Adrenal gland (tissue), 12 donors: ENCODE data around the gene RMND5B. TPM values are rescaled to one million over a fixed set of nuclear protein-coding genes. Genes with fewer than 3 reads are reported as not detected.

ENCODE experiments used
- DNase-seq, 7 donors: peaks; one replicate each; pipeline ENCODE4 v3.0.0-alpha.2; 2019 to 2020
- H3K27ac ChIP-seq, 5 donors: fragments of 200-600 bp; sonication (generic) in 4 of 5; 1 replicate in 3 of 5; 2 replicates in 2 of 5; pipeline versions ENCODE4 v1.5.1 to v1.8.0; 2016 to 2020; ENCODE audit warnings: mild to moderate bottlenecking in 1 of 5
- H3K27me3 ChIP-seq: fragments of 200-600 bp; 2 replicates; pipeline ENCODE4 v1.8.0; 2021
- H3K36me3 ChIP-seq, 2 donors: fragments of 200-600 bp; replicated peaks in 1 of 2; 1 replicate in 1 of 2; 2 replicates in 1 of 2; pipeline versions ENCODE4 v1.5.1 to v1.8.0; 2018 to 2022
- H3K4me1 ChIP-seq, 2 donors: fragments of 200-600 bp; replicated peaks in 1 of 2; 1 replicate in 1 of 2; 2 replicates in 1 of 2; pipeline versions ENCODE4 v1.5.1 to v1.8.0; 2018 to 2021
- H3K4me3 ChIP-seq, 4 donors: fragments of 200-600 bp; sonication (generic) in 3 of 4; one replicate each; pipeline ENCODE4 v1.5.1; 2016 to 2018
- H3K9me3 ChIP-seq, 3 donors: fragments of 200-600 bp; sonication (generic) in 1 of 3; replicated peaks in 1 of 3; 1 replicate in 2 of 3; 2 replicates in 1 of 3; pipeline versions ENCODE4 v1.5.1 to v1.8.0; 2016 to 2021
- CTCF ChIP-seq, 6 experiments: fragments of 450-650 bp in 4 of 6; fragments of 200-600 bp in 2 of 6; sonication (generic) in 1 of 6; IDR thresholded peaks; 1 replicate in 5 of 6; 2 replicates in 1 of 6; pipeline versions ENCODE4 v1.5.1 to v1.8.0; 2016 to 2021; ENCODE audit warnings: antibody characterized with exemption in 6 of 6, mild to moderate bottlenecking in 2 of 6, moderate library complexity in 1 of 6
- POLR2A ChIP-seq, 2 donors: fragments of 450-650 bp; IDR thresholded peaks; one replicate each; pipeline ENCODE4 v1.6.1; 2017; ENCODE audit warnings: antibody characterized with exemption in 2 of 2, mild to moderate bottlenecking in 2 of 2, moderate library complexity in 1 of 2
- WGBS, 4 donors: extraction: QIAGEN DNeasy Blood & Tissue Kit in 2 of 4; methylation state at CpG; one replicate each; pipeline versions ENCODE4 v1.1.5 to v1.1.7; 2013 to 2017; 5-methylcytosine and 5-hydroxymethylcytosine counted together
- intact Hi-C, 2 donors: fragments of 100-400 bp; cut with DNase I; formaldehyde crosslinking; loops; one replicate each; pipeline versions ENCODE4 v1.14.1 to v1.15.0; 2022 to 2023
- polyA plus RNA-seq, 3 donors: library from polyadenylated mRNA; stranded (reverse); fragments of 200-250 nt in 2 of 3; fragments of 350-450 nt in 1 of 3; fragmentation: Illumina TruSeq in 1 of 3; extraction: RNeasy Lipid Tissue Mini Kit (QIAGEN cat#74804) in 1 of 3; gene quantifications; one replicate each; pipeline ENCODE4 v1.2.3, GENCODE V29; 2013 to 2014
- total RNA-seq, 9 donors: library from RNA; depleted of rRNA in 4 of 9; stranded (reverse); fragments of >200 nt in 4 of 9; fragments of 120-200 nt in 1 of 9; fragmentation: NEBNext Ultra II Directional in 1 of 9; extraction: Animal tissue kit (Norgen Biotek cat#: 25700) in 1 of 9; gene quantifications; one replicate each; pipeline versions ENCODE4 v1.1.0 to v1.2.4, GENCODE V29; 2013 to 2023
- donor health status: healthy with polysubstance abuse.
- donor health status: Bipolar disorder and iron deficiency.
- donor health status: DM: yes; HTN: yes; CAD: no.
- donor health status: DM: no; HTN: no; CAD: no.
- donor health status: DM: no; HTN: no; CAD: no.
- donor health status: DM: yes; HTN: yes; CAD: no.

Gene RMND5B
- total and polyA plus RNA-seq, 12 donors = 28.1 to 51.4 (median 37.0) TPM

- Histone ChIP-seq H3K27me3 (no peaks in the 10 kb centered on the region), H3K36me3 (no peaks in the 10 kb centered on the region), H3K9me3 (no peaks in the 10 kb centered on the region), H3K4me1 (peaks cover 0 to 8% of the 10 kb centered on the region in 2 donors), H3K4me3 (no peak overlapping the region), H3K27ac (no peak overlapping the region)
- no peak for DNase-seq
- WGBS, 4 donors = 83 to 86% (median 85%) methylated on average over 8 to 11 of the region's 11 CpGs
- no peak for TF ChIP-seq CTCF (IDR thresholded peaks at IDR 0.05)
- no peak for TF ChIP-seq POLR2A (IDR thresholded peaks at IDR 0.05)
- intact Hi-C loops = no loop called here
Observed at GRCh38 chr5:178198706-178199105, 67.9 kb downstream of the RMND5B start.

GRCh38 chr5:178199581-178200434, 69.0 kb downstream of the RMND5B start:
- H3K27me3 ChIP-seq = no peaks in the 10 kb centered on the region
- DNase-seq = no peak
- TF ChIP-seq CTCF (IDR thresholded peaks at IDR 0.05) = no peak
- TF ChIP-seq POLR2A (IDR thresholded peaks at IDR 0.05) = no peak
- intact Hi-C loops = no loop called here
- WGBS, 4 donors = 73 to 79% (median 75%) methylated on average over 12 of the region's 12 CpGs
- no peak overlapping the region for H3K4me3 ChIP-seq
- H3K9me3 ChIP-seq = no peaks in the 10 kb centered on the region
- H3K4me1 ChIP-seq = peaks cover 0 to 8% of the 10 kb centered on the region in 2 donors
- no peaks in the 10 kb centered on the region for H3K36me3 ChIP-seq
- no peak overlapping the region for H3K27ac ChIP-seq

Other genes starting within 250 kb of the RMND5B start
- gene PROP1, start 134.8 kb upstream of the RMND5B start, total RNA-seq = not detected
- not detected for gene PROP1, start 134.8 kb upstream of the RMND5B start, polyA plus RNA-seq
- 1 to 10 TPM in 4 of 9 donors, under 1 TPM in 5; 0.39 to 2.1 (median 0.91) TPM for gene N4BP3, start 17.5 kb upstream of the RMND5B start, total RNA-seq
- 1 to 10 TPM in 1 of 3 donors, under 1 TPM in 2; 0.31 to 2.6 (median 0.88) TPM for gene N4BP3, start 17.5 kb upstream of the RMND5B start, polyA plus RNA-seq
- gene NHP2, start 22.9 kb downstream of the RMND5B start, total RNA-seq = 100 to 1,000 TPM in 7 of 9 donors, 10 to 100 TPM in 2; 70.6 to 269 (median 127) TPM
- gene NHP2, start 22.9 kb downstream of the RMND5B start, polyA plus RNA-seq = 100 to 1,000 TPM in 1 of 3 donors, 10 to 100 TPM in 2; 65.2 to 106 (median 68.6) TPM
- not detected for gene GMCL2, start 56.4 kb downstream of the RMND5B start, total RNA-seq
- gene GMCL2, start 56.4 kb downstream of the RMND5B start, polyA plus RNA-seq = not detected
- 100 to 1,000 TPM in 7 of 9 donors, 10 to 100 TPM in 2; 40.7 to 265 (median 117) TPM for gene HNRNPAB, start 73.5 kb downstream of the RMND5B start, total RNA-seq
- gene HNRNPAB, start 73.5 kb downstream of the RMND5B start, polyA plus RNA-seq = 100 to 1,000 TPM; 112 to 195 (median 146) TPM
- gene PHYKPL, start 101.8 kb downstream of the RMND5B start, total RNA-seq = 10 to 100 TPM; 15.0 to 93.2 (median 56.0) TPM
- gene PHYKPL, start 101.8 kb downstream of the RMND5B start, polyA plus RNA-seq = 100 to 1,000 TPM in 1 of 3 donors, 10 to 100 TPM in 2; 21.2 to 125 (median 89.6) TPM